K562 (cell line): Measurements from ENCODE around the gene TIMM44. TPM values are rescaled to one million over a fixed set of nuclear protein-coding genes. Genes with fewer than 3 reads are reported as not detected.
A peak's percentile ranks its signal among the peaks of the same experiment; 100 is the strongest.

Experiments
- ARID3B ChIP-seq: fragments of 250-450 bp; sonication (Bioruptor Pico); IDR thresholded peaks from 2 replicates; pipeline ENCODE4 v1.4.0; 2020; ENCODE audit warnings: borderline replicate concordance
- CBFA2T3 ChIP-seq: fragments of 450-650 bp; IDR thresholded peaks from 2 replicates; pipeline ENCODE4 v1.6.1; 2017
- ETS1 ChIP-seq: conservative IDR thresholded peaks from 2 replicates; pipeline ENCODE4 v1.6.1; 2011; ENCODE audit warnings: low read depth, mild to moderate bottlenecking, low read length; ENCODE audit not compliant: control insufficient read depth
- FOXM1 ChIP-seq, 2 experiments: fragments of 450-650 bp in 1 of 2; sonication (generic) in 1 of 2; formaldehyde crosslinking in 1 of 2; IDR thresholded peaks; 2 replicates each; pipeline versions ENCODE4 v1.6.1 to v1.9.0; 2017 to 2022; ENCODE audit warnings: low read depth in 2 of 2, mild to moderate bottlenecking in 2 of 2, missing genetic modification reagents in 1 of 2, moderate library complexity in 1 of 2
- HIVEP1 ChIP-seq: fragments of 250-450 bp; sonication (Bioruptor Pico); IDR thresholded peaks from 2 replicates; pipeline ENCODE4 v1.4.0; 2020; ENCODE audit warnings: mild to moderate bottlenecking
- HMBOX1 ChIP-seq: sonication (generic); IDR thresholded peaks from 2 replicates; pipeline ENCODE4 v1.6.1; 2016
- HSF4 ChIP-seq: fragments of 250-450 bp; sonication (Bioruptor Pico); IDR thresholded peaks from 2 replicates; pipeline ENCODE4 v2.1.2; 2022; ENCODE audit warnings: mild to moderate bottlenecking, moderate library complexity, borderline replicate concordance
- KLF16 ChIP-seq: IDR thresholded peaks from 2 replicates; pipeline ENCODE4 v1.6.1; 2016; ENCODE audit warnings: antibody characterized with exemption
- NFIC ChIP-seq: fragments of 450-650 bp; IDR thresholded peaks from 2 replicates; pipeline ENCODE4 v1.6.1; 2017; ENCODE audit warnings: mild to moderate bottlenecking, inconsistent platforms
- RBFOX2 ChIP-seq: fragments of 200-400 bp; formaldehyde crosslinking; IDR thresholded peaks from 2 replicates; pipeline ENCODE4 v1.6.1; 2017; ENCODE audit warnings: low read depth, mild to moderate bottlenecking, low read length, moderate library complexity
- RBM17 ChIP-seq: fragments of 200-400 bp; formaldehyde crosslinking; IDR thresholded peaks from 2 replicates; pipeline ENCODE4 v1.6.1; 2017; ENCODE audit warnings: low read depth, mild to moderate bottlenecking, low read length, borderline replicate concordance
- RNF2 ChIP-seq: sonication (generic); IDR thresholded peaks from 2 replicates; pipeline ENCODE4 v1.6.1; 2016
- SMARCA4 ChIP-seq: fragments of 450-650 bp; IDR thresholded peaks from 2 replicates; pipeline ENCODE4 v1.6.1; 2016
- SOX6 ChIP-seq: fragments of 450-650 bp; IDR thresholded peaks from 2 replicates; pipeline ENCODE4 v1.6.1; 2014; ENCODE audit warnings: mild to moderate bottlenecking
- TCF15 ChIP-seq: fragments of 250-450 bp; sonication (Bioruptor Pico); IDR thresholded peaks from 2 replicates; pipeline ENCODE4 v1.8.0; 2022; ENCODE audit warnings: moderate library complexity, mild to moderate bottlenecking, inconsistent platforms
- U2AF1 ChIP-seq: fragments of 200-400 bp; formaldehyde crosslinking; optimal IDR thresholded peaks from 2 replicates; pipeline ENCODE3; 2017; ENCODE audit warnings: mild to moderate bottlenecking, low read depth, low read length, moderate library complexity
- ZBTB9 ChIP-seq: fragments of 450-650 bp; formaldehyde crosslinking; IDR thresholded peaks from 2 replicates; pipeline ENCODE4 v1.4.0; 2020; ENCODE audit warnings: mild to moderate bottlenecking, moderate library complexity
- ZC3H8 ChIP-seq: fragments of 450-650 bp; IDR thresholded peaks from 2 replicates; pipeline ENCODE4 v1.6.1; 2017
- ZFP1 ChIP-seq: fragments of 450-650 bp; formaldehyde crosslinking; IDR thresholded peaks from 2 replicates; pipeline ENCODE4 v1.4.0; 2020; ENCODE audit warnings: mild to moderate bottlenecking, mixed read lengths
- ZFX ChIP-seq: sonication (generic); formaldehyde crosslinking; IDR thresholded peaks from 2 replicates; pipeline ENCODE4 v1.8.0; 2022; ENCODE audit warnings: mild to moderate bottlenecking, missing genetic modification reagents, moderate library complexity
- ZNF24 ChIP-seq: fragments of 450-650 bp; IDR thresholded peaks from 2 replicates; pipeline ENCODE4 v1.6.1; 2016
- ZNF354B ChIP-seq: fragments of 250-450 bp; sonication (Bioruptor Pico); IDR thresholded peaks from 2 replicates; pipeline ENCODE4 v1.4.0; 2020
- ZNF586 ChIP-seq: fragments of 450-650 bp; formaldehyde crosslinking; conservative IDR thresholded peaks from 2 replicates; pipeline ENCODE4 v1.4.0; 2020; ENCODE audit warnings: mild to moderate bottlenecking, moderate library complexity
- ZNF764 ChIP-seq: fragments of 250-450 bp; sonication (Bioruptor Pico); IDR thresholded peaks from 2 replicates; pipeline ENCODE4 v1.4.0; 2020; ENCODE audit warnings: low read depth, mild to moderate bottlenecking, moderate library complexity
- ZNF79 ChIP-seq: fragments of 250-450 bp; sonication (Bioruptor Pico); IDR thresholded peaks from 2 replicates; pipeline ENCODE4 v1.4.0; 2020; ENCODE audit warnings: low read depth, mild to moderate bottlenecking, moderate library complexity
- polyA plus RNA-seq, 8 experiments: library from polyadenylated mRNA; depleted of rRNA in 4 of 8; stranded (reverse) in 5 of 8; unstranded in 3 of 8; fragments of >200 nt; fragmentation: Nextera tagmentation in 2 of 8; fragmentation: Illumina TruSeq in 1 of 8; extraction: Ambion mirVana in 2 of 8; extraction: Trizol in 1 of 8; gene quantifications; 2 replicates each; pipeline versions ENCODE4 v1.2.1 to v1.2.3, GENCODE V29; 2011 to 2014; ENCODE audit warnings: inconsistent platforms in 1 of 8, missing spikeins in 1 of 8
- total RNA-seq, 7 experiments: library from RNA; depleted of rRNA in 6 of 7; stranded (reverse); fragments of >200 nt in 6 of 7; fragmentation: Illumina TruSeq in 2 of 7; extraction: Trizol in 2 of 7; gene quantifications; 2 replicates each; pipeline versions ENCODE4 v1.2.1 to v1.2.3, GENCODE V29; 2011 to 2021; ENCODE audit warnings: low replicate concordance in 1 of 7

TIMM44 gene
- total and polyA plus RNA-seq, 9 of the 15 experiments (the other 6 are each of a cell fraction or from before 2014, with no cell fraction given) = 10.3 to 231 (median 89.3) TPM

- no peak for TF ChIP-seq HMBOX1
- TF ChIP-seq U2AF1 = no peak
- no peak for TF ChIP-seq TCF15 (CRISPR knock-in tag)
- TF ChIP-seq ZNF354B = no peak
- no peak for TF ChIP-seq ZNF764
- TF ChIP-seq ZFX (CRISPR knock-in tag) = peak; percentile 37; the same call in 1 of the 2 replicates
- no peak; the same call in 1 of the 2 replicates for TF ChIP-seq ZBTB9
- TF ChIP-seq CBFA2T3 = no peak
- TF ChIP-seq KLF16 = peak; percentile 73
- no peak; the same call in 1 of the 2 replicates for TF ChIP-seq ETS1
- TF ChIP-seq RBFOX2 = peak; percentile 73
- no peak for TF ChIP-seq SMARCA4
- TF ChIP-seq RNF2 = no peak
- TF ChIP-seq ZNF79 = no peak
- no peak for TF ChIP-seq SOX6
- no peak for TF ChIP-seq RBM17
- no peak for TF ChIP-seq FOXM1 (IDR thresholded peaks at IDR 0.05; ENCODE audit: low read depth)
- TF ChIP-seq FOXM1 (CRISPR knock-in tag; IDR thresholded peaks at IDR 0.05; ENCODE audit: low read depth) = no peak; the same call in 1 of the 2 replicates
- TF ChIP-seq ZC3H8 = no peak
- TF ChIP-seq NFIC = peak; percentile 78
- TF ChIP-seq ZNF586 (CRISPR knock-in tag) = no peak
- no peak for TF ChIP-seq HSF4 (CRISPR knock-in tag)
- TF ChIP-seq ARID3B (CRISPR knock-in tag) = no peak
- TF ChIP-seq HIVEP1 (CRISPR knock-in tag) = no peak
- no peak for TF ChIP-seq ZFP1 (CRISPR knock-in tag)
- TF ChIP-seq ZNF24 = no peak
These were observed 23.6 kb downstream of the TIMM44 start, which contains the start of gene SNAPC2 (continued) for GRCh38 chr19:7919610-7920518.
